H1 (cell line): ENCODE measurements around the gene CHSY1. TPM values are rescaled to one million over a fixed set of nuclear protein-coding genes. Genes with fewer than 3 reads are reported as not detected.

ENCODE experiments used
- CTCF ChIA-PET: fragments of 300-600 bp; sonication (Branson Sonifier 250); formaldehyde crosslinking; loops from one replicate; lab custom pipeline; 2021; ENCODE audit not compliant: partially characterized antibody; lab: Charles Lee
- POLR2A ChIA-PET: fragments of 300-600 bp; sonication (Branson Sonifier 250); formaldehyde crosslinking; loops from one replicate; lab custom pipeline; 2021; ENCODE audit warnings: inconsistent platforms; ENCODE audit not compliant: partially characterized antibody; lab: Charles Lee
- DNase-seq, 2 experiments: peaks; one replicate each; pipeline versions ENCODE4 v3.0.0 to v3.0.0-alpha.2; 2010 to 2022; ENCODE audit warnings: low spot score in 2 of 2, low read depth in 1 of 2, mixed read lengths in 1 of 2
- FAIRE-seq: peaks from 2 replicates; lab custom pipeline; 2011; peaks lifted over from hg19 to GRCh38; lab: Jason Lieb, UNC
- H2AFZ ChIP-seq: 2 replicates; pipeline ENCODE4 v1.8.1; 2012; ENCODE audit warnings: low read length, inconsistent platforms
- H2AK5ac ChIP-seq: 2 replicates; pipeline ENCODE4 v1.6.1; 2013; ENCODE audit warnings: low read depth, low read length
- H2BK120ac ChIP-seq: replicated peaks from 2 replicates; pipeline ENCODE3; 2013; ENCODE audit warnings: low read depth, low read length, inconsistent platforms
- H2BK12ac ChIP-seq: 2 replicates; pipeline ENCODE4 v1.6.1; 2013; ENCODE audit warnings: low read depth, low read length
- H2BK15ac ChIP-seq: 2 replicates; pipeline ENCODE4 v1.6.1; 2013; ENCODE audit warnings: low read length
- H2BK20ac ChIP-seq: 2 replicates; pipeline ENCODE4 v1.6.1; 2013; ENCODE audit warnings: low read length
- H2BK5ac ChIP-seq: 2 replicates; pipeline ENCODE4 v1.6.1; 2013; ENCODE audit warnings: low read depth, low read length
- H3K14ac ChIP-seq: 2 replicates; pipeline ENCODE4 v1.6.1; 2013; ENCODE audit warnings: inconsistent platforms; ENCODE audit not compliant: insufficient read length
- H3K18ac ChIP-seq: 2 replicates; pipeline ENCODE4 v1.6.1; 2013; ENCODE audit warnings: low read length; ENCODE audit errors: extremely low read depth
- H3K23ac ChIP-seq: 2 replicates; pipeline ENCODE4 v1.6.1; 2013; ENCODE audit warnings: inconsistent platforms; ENCODE audit not compliant: insufficient read length
- H3K23me2 ChIP-seq: 2 replicates; pipeline ENCODE4 v1.6.1; 2013; ENCODE audit warnings: low read depth, low read length
- H3K27ac ChIP-seq: 2 replicates; pipeline ENCODE4 v1.6.1; 2011; ENCODE audit warnings: low read depth, low read length, inconsistent platforms
- H3K27me3 ChIP-seq, 4 experiments: replicated peaks in 1 of 4; 1 replicate in 1 of 4; 2 replicates in 3 of 4; pipeline versions ENCODE4 v1.6.1 to v1.8.1; 2011 to 2013; ENCODE audit warnings: low read length in 3 of 4, mild to moderate bottlenecking in 3 of 4, inconsistent platforms in 2 of 4, mixed read lengths in 2 of 4, moderate library complexity in 1 of 4; ENCODE audit not compliant: control insufficient read depth in 3 of 4, insufficient read depth in 3 of 4; ENCODE audit errors: extremely low read depth in 1 of 4
- H3K36me3 ChIP-seq, 4 experiments: 2 replicates each; pipeline versions ENCODE4 v1.6.1 to v1.8.1; 2011 to 2013; ENCODE audit warnings: mild to moderate bottlenecking in 4 of 4, low read length in 3 of 4, moderate library complexity in 2 of 4, control low read depth in 1 of 4, inconsistent platforms in 1 of 4; ENCODE audit not compliant: insufficient read depth in 4 of 4, control insufficient read depth in 2 of 4
- H3K4ac ChIP-seq: replicated peaks from 2 replicates; pipeline ENCODE3; 2013; ENCODE audit warnings: low read length, low read depth, mixed read lengths, inconsistent platforms; ENCODE audit not compliant: insufficient read length
- H3K4me1 ChIP-seq, 4 experiments: replicated peaks in 1 of 4; 1 replicate in 1 of 4; 2 replicates in 3 of 4; pipeline versions ENCODE4 v1.6.1 to v1.8.1; 2011 to 2013; ENCODE audit warnings: low read length in 3 of 4, inconsistent platforms in 2 of 4, mixed read lengths in 1 of 4; ENCODE audit not compliant: insufficient read depth in 4 of 4, control insufficient read depth in 3 of 4
- H3K4me2 ChIP-seq, 2 experiments: 2 replicates each; pipeline versions ENCODE4 v1.6.1 to v1.8.1; 2011 to 2013; ENCODE audit warnings: low read depth in 2 of 2, low read length in 2 of 2, control low read depth in 1 of 2, inconsistent platforms in 1 of 2, mild to moderate bottlenecking in 1 of 2; ENCODE audit not compliant: insufficient read depth in 1 of 2
- H3K4me3 ChIP-seq, 4 experiments: fragments of 200-600, 300-600 bp in 1 of 4; sonication (generic), shearing (Covaris generic), sonication (Bioruptor Twin) in 1 of 4; 2 replicates each; pipeline versions ENCODE4 v1.5.1 to v1.8.1; 2011 to 2016; ENCODE audit warnings: low read length in 4 of 4, low read depth in 3 of 4, control low read depth in 2 of 4, inconsistent platforms in 2 of 4, mild to moderate bottlenecking in 2 of 4, mixed read lengths in 1 of 4, moderate library complexity in 1 of 4; ENCODE audit not compliant: insufficient read depth in 2 of 4; ENCODE audit errors: extremely low read depth in 1 of 4
- H3K56ac ChIP-seq: replicated peaks from 2 replicates; pipeline ENCODE3; 2013; ENCODE audit warnings: low read depth, mild to moderate bottlenecking, mixed read lengths, low read length, inconsistent platforms; ENCODE audit not compliant: insufficient read length
- H3K79me1 ChIP-seq: 2 replicates; pipeline ENCODE4 v1.6.1; 2013; ENCODE audit warnings: low read depth, low read length, control low read depth
- H3K79me2 ChIP-seq, 2 experiments: 2 replicates each; pipeline versions ENCODE4 v1.6.1 to v1.8.1; 2012 to 2013; ENCODE audit warnings: low read length in 2 of 2, mild to moderate bottlenecking in 2 of 2, inconsistent platforms in 1 of 2; ENCODE audit not compliant: insufficient read depth in 2 of 2, control insufficient read depth in 1 of 2
- H3K9ac ChIP-seq, 4 experiments: replicated peaks in 1 of 4; 1 replicate in 1 of 4; 2 replicates in 3 of 4; pipeline versions ENCODE4 v1.6.1 to v1.8.1; 2011 to 2013; ENCODE audit warnings: low read depth in 3 of 4, low read length in 3 of 4, control low read depth in 2 of 4, mild to moderate bottlenecking in 2 of 4, moderate library complexity in 2 of 4, inconsistent platforms in 1 of 4; ENCODE audit errors: extremely low read depth in 1 of 4
- H3K9me3 ChIP-seq, 2 experiments: 2 replicates each; pipeline versions ENCODE4 v1.6.1 to v1.8.1; 2012 to 2013; ENCODE audit warnings: mild to moderate bottlenecking in 2 of 2, moderate library complexity in 2 of 2, control low read depth in 1 of 2, inconsistent platforms in 1 of 2, low read depth in 1 of 2, low read length in 1 of 2, mixed read lengths in 1 of 2; ENCODE audit not compliant: insufficient read depth in 2 of 2
- H4K20me1 ChIP-seq, 2 experiments: replicated peaks in 1 of 2; 2 replicates each; pipeline versions ENCODE3 to v1.8.1; 2011 to 2013; ENCODE audit warnings: inconsistent platforms in 2 of 2, low read length in 2 of 2, mild to moderate bottlenecking in 1 of 2; ENCODE audit not compliant: insufficient read depth in 2 of 2, control insufficient read depth in 1 of 2
- H4K5ac ChIP-seq: 2 replicates; pipeline ENCODE4 v1.6.1; 2013; ENCODE audit warnings: low read length, low read depth, mixed read lengths, inconsistent platforms; ENCODE audit not compliant: insufficient read length
- H4K8ac ChIP-seq: 2 replicates; pipeline ENCODE4 v1.8.0; 2013; ENCODE audit warnings: mild to moderate bottlenecking, moderate library complexity, low read length, inconsistent platforms; ENCODE audit not compliant: insufficient read depth; ENCODE audit errors: extremely low read depth
- H4K91ac ChIP-seq: replicated peaks from 2 replicates; pipeline ENCODE3; 2013; ENCODE audit warnings: low read length, mixed read lengths, inconsistent platforms; ENCODE audit not compliant: insufficient read length
- CBX5 ChIP-seq: fragments of 300-800, 300-1000 bp; sonication (generic); IDR thresholded peaks from 2 replicates; pipeline ENCODE4 v1.7.1; 2016; ENCODE audit warnings: antibody characterized with exemption, low read length, low read depth
- EGR1 ChIP-seq: IDR thresholded peaks from 2 replicates; pipeline ENCODE4 v1.6.1; 2011; ENCODE audit warnings: low read depth, low read length, borderline replicate concordance
- EZH2 ChIP-seq: fragments of 200-600 bp; sonication (generic); IDR thresholded peaks from 2 replicates; pipeline ENCODE4 v1.7.1; 2012; ENCODE audit warnings: low read depth, mild to moderate bottlenecking, moderate library complexity, low read length, inconsistent platforms; ENCODE audit not compliant: severe bottlenecking
- KDM4A ChIP-seq: IDR thresholded peaks from one replicate; pipeline ENCODE4 v1.7.1; 2012; ENCODE audit warnings: low read depth, mild to moderate bottlenecking, moderate library complexity, low read length, inconsistent platforms; ENCODE audit not compliant: severe bottlenecking
- KDM5A ChIP-seq: fragments of 200-600 bp; IDR thresholded peaks from 2 replicates; pipeline ENCODE4 v1.7.1; 2012; ENCODE audit warnings: mild to moderate bottlenecking, low read length, inconsistent platforms, mixed read lengths
- MAFK ChIP-seq: IDR thresholded peaks from 2 replicates; pipeline ENCODE4 v1.6.1; 2012; ENCODE audit warnings: low read depth, mild to moderate bottlenecking, improper control_type of control experiment, low read length
- NANOG ChIP-seq: IDR thresholded peaks from 2 replicates; pipeline ENCODE4 v1.6.1; 2011; ENCODE audit warnings: low read length, low read depth, mild to moderate bottlenecking, inconsistent platforms; ENCODE audit not compliant: insufficient read depth, poor library complexity, severe bottlenecking
- POLR2AphosphoS5 ChIP-seq: IDR thresholded peaks from 2 replicates; pipeline ENCODE4 v1.6.1; 2011; ENCODE audit warnings: low read depth, low read length
- RFX5 ChIP-seq: IDR thresholded peaks from 2 replicates; pipeline ENCODE4 v1.6.1; 2011; ENCODE audit warnings: low read depth, low read length, improper control_type of control experiment, borderline replicate concordance
- SIN3A ChIP-seq, 2 experiments: IDR thresholded peaks in 1 of 2; conservative IDR thresholded peaks in 1 of 2; 2 replicates each; pipeline ENCODE4 v1.6.1; 2011 to 2012; ENCODE audit warnings: low read length in 2 of 2, improper control_type of control experiment in 1 of 2, low read depth in 1 of 2, mild to moderate bottlenecking in 1 of 2
- TAF1 ChIP-seq: IDR thresholded peaks from 2 replicates; pipeline ENCODE4 v1.6.1; 2011; ENCODE audit warnings: mild to moderate bottlenecking, low read depth, low read length
- ZNF274 ChIP-seq: IDR thresholded peaks from 2 replicates; pipeline ENCODE4 v1.7.0; 2012; ENCODE audit warnings: low read length, borderline replicate concordance; ENCODE audit errors: extremely low read depth
- WGBS, 2 experiments: shearing (Covaris generic) in 1 of 2; methylation state at CpG; one replicate each; pipeline versions ENCODE4 v1.1.6 to v1.1.7; 2013 to 2015; ENCODE audit warnings: low lambda C conversion rate in 2 of 2, mixed read lengths in 2 of 2, inconsistent platforms in 1 of 2, low coverage in 1 of 2, missing lambda C conversion rate in 1 of 2; ENCODE audit not compliant: insufficient replicate concordance in 2 of 2, insufficient coverage in 1 of 2, insufficient read length in 1 of 2; ENCODE audit errors: extremely low coverage in 1 of 2, missing lambda C conversion rate in 1 of 2; 5-methylcytosine and 5-hydroxymethylcytosine counted together
- polyA plus RNA-seq, 7 experiments: library from polyadenylated mRNA; depleted of rRNA in 3 of 7; stranded (reverse) in 5 of 7; unstranded in 2 of 7; fragments of >200 nt in 5 of 7; fragments of 200-250 nt in 2 of 7; gene quantifications; 1 replicate in 5 of 7; 2 replicates in 1 of 7; 4 replicates in 1 of 7; pipeline versions ENCODE4 v1.2.1 to v1.2.3, GENCODE V29; 2011 to 2013; ENCODE audit warnings: missing spikeins in 2 of 7, mixed read lengths in 2 of 7
- total RNA-seq: library from RNA; stranded (reverse); fragmentation: NEBNext Ultra II Directional; extraction: Animal tissue kit (Norgen Biotek cat#: 25700); gene quantifications from 2 replicates; pipeline ENCODE4 v1.2.1, GENCODE V29; 2021

Gene CHSY1
- total and polyA plus RNA-seq, 2 of the 8 experiments (the other 6 are each of a cell fraction or from before 2014, with no cell fraction given) = 24.9 to 60.7 TPM

DNA sequence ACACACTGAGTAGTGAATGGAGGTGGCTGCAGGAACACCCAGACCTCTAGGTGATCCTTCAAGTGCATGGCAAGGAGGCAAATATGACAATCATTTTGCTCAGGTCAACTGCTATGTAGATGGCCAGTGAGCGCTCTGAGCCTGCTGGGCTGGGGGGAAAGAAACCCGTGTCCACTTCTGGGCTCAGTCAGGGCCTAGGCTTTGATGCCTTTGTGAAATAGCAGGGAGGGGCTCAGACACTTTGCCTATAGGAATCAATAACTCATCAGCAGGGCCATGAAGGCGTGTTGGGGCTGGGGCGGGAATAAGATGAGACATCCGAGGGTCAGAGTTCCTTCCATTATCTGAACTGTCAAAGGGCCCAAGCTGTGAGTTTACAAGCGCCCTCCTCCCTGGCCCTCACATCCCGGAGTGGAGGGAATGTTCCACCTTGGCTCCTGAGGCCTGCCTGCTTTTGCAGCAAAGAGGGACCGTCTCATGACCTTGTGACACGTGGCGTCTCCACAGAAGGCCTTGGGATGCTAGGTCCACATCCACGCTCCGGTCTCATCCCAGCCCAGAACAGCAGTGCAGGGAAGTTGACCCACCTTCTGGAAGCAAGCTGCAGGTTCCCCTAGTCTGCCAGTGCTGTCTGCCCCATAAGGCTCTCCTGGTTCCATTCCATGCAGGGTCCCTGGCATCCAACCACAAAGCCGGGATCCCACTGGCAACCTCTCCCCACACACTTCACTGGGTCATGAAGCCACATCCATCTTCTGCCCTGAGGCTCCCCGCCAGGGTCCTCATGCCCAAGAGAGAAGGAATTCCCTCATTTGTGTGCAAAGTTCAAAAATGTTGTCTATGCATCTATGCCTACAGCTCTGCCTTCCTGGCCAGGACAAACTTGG, 78.4 kb downstream of the CHSY1 start:
- H3K9me3 ChIP-seq = no peaks in the 10 kb centered on the region
- no peak overlapping the region for H2BK20ac ChIP-seq
- H2BK5ac ChIP-seq = peak overlapping the region; percentile 42; the same call in 1 of the 2 replicates
- no peak overlapping the region for H2AFZ ChIP-seq
- FAIRE-seq = no peak
- peaks cover 0 to 14% (median 9%) of the 10 kb centered on the region in 4 experiments; a peak in 4 of 8 replicates for H3K36me3 ChIP-seq
- 86% methylated on average over 14 of the region's 14 CpGs; no CpG with 5 or more reads in 1 of the 2 experiments for WGBS, 2 experiments
- no peak overlapping the region for H3K18ac ChIP-seq
- H2AK5ac ChIP-seq = no peak overlapping the region
- no peak overlapping the region for H3K9ac ChIP-seq
- peaks cover 0 to 15% (median under 1%) of the 10 kb centered on the region in 4 experiments; a peak in 4 of 7 replicates for H3K4me1 ChIP-seq
- peaks cover 0 to 15% of the 10 kb centered on the region in 2 experiments; a peak in 2 of 4 replicates for H3K79me2 ChIP-seq
- H2BK12ac ChIP-seq = no peak overlapping the region
- H3K27me3 ChIP-seq = no peaks in the 10 kb centered on the region
- no peak overlapping the region for H2BK15ac ChIP-seq
- no peak overlapping the region for H2BK120ac ChIP-seq
- H4K91ac ChIP-seq = no peak overlapping the region
- H4K5ac ChIP-seq = no peak overlapping the region
- no peak overlapping the region for H3K14ac ChIP-seq
- H3K23me2 ChIP-seq = no peaks in the 10 kb centered on the region
- no peak overlapping the region for H3K23ac ChIP-seq
- no peak overlapping the region for H3K4me3 ChIP-seq
- H3K56ac ChIP-seq = no peak overlapping the region
- no peak overlapping the region for H3K4ac ChIP-seq
- H4K20me1 ChIP-seq = peaks cover 0 to 5% of the 10 kb centered on the region in 2 experiments
- peaks cover 3% of the 10 kb centered on the region for H3K79me1 ChIP-seq
- CTCF ChIA-PET = interaction anchor here (1.0 to 1.7 kb wide), 5 partner anchors 11 to 82 kb away, joined by 3 to 6 read pairs (median 3); no protein-coding TSS in a partner anchor
- no peak overlapping the region for H4K8ac ChIP-seq
- POLR2A ChIA-PET = no interaction called here
- no peak for DNase-seq
- H3K27ac ChIP-seq = no peak overlapping the region
- no peak overlapping the region for H3K4me2 ChIP-seq
- no peak for TF ChIP-seq SIN3A (conservative IDR thresholded peaks at IDR 0.05 in 1 of 2, IDR thresholded peaks at IDR 0.05 in 1 of 2; ENCODE audit: low read depth in 1 of 2, low read length in 2 of 2)
- TF ChIP-seq CBX5 = no peak
- TF ChIP-seq EZH2 = no peak
- no peak for TF ChIP-seq KDM4A
- TF ChIP-seq RFX5 = no peak
- no peak for TF ChIP-seq EGR1
- TF ChIP-seq KDM5A = no peak
- no peak for TF ChIP-seq MAFK
- TF ChIP-seq POLR2AphosphoS5 = no peak
- no peak for TF ChIP-seq NANOG
- no peak for TF ChIP-seq ZNF274
- no peak for TF ChIP-seq TAF1
